A549 treated with dexamethasone at 1 μM for 4 hours (cell line): ENCODE results near the gene APOD. TPM values are rescaled to one million over a fixed set of nuclear protein-coding genes. Genes with fewer than 3 reads are reported as not detected.

Experiments
- total RNA-seq: library from RNA; stranded (reverse); fragments of 200-300 nt; extraction: Qiagen RNA extraction; gene quantifications from 5 replicates; pipeline ENCODE4 v1.2.3, GENCODE V29; 2022

The APOD gene
- total RNA-seq: 1.2 to 2.2 TPM (median 1.6 TPM) in 5 replicates

DNA sequence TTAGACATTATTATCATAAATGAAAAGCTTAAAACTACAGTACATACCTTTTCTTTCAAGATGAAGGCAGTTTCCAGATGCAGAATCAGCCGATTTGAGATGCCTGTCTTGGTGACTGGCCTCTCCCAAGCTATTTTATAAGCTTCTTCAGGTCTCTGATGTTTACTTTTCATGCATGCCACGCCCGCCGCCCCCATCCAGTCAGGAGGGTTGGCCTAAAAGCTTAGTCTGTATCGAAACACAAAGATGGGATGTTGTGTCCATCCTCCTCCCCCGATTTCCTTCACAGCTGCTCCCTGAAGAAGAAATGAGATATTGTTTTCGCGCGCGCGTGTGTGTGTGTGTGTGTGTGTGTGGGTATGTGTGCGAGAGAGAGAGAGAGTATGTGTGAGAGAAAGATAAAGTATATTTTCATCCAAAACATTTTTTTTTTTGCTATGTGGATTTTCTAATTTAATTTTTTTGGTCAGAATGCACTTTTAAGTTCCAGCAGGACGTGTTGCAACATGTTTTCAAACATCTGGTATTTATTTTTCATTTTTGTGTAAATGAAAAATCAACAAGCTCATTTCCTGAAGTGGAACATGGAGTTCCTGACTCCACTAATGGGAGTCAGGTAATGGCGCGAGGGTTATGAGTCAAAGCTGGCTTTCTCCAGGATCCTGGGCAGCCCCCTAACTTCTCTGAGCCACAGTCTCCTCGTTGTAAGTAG, at the start of gene APOD:
APOD (minus strand) TSS at position 110 of the 712 bp plus-strand sequence. CDS start 4,479 bp downstream, outside the sequence.

GRCh38 chr3:195542698-195543499, 40.8 kb downstream of the APOD start, which contains the start of gene PPP1R2:
Gene PPP1R2 (minus strand): TSS chr3:195543325. CDS start chr3:195543025, 300 bp downstream.

Other genes starting within 250 kb of the APOD start
- gene ACAP2, start 140.9 kb downstream of the APOD start, total RNA-seq: 5.8 to 10.6 TPM (median 9.2 TPM) in 5 replicates
- gene PPP1R2, start 40.6 kb downstream of the APOD start, total RNA-seq: 11.0 to 18.7 TPM (median 18.6 TPM) in 5 replicates
- 0.08 to 1.2 TPM (median 0.74 TPM) in 5 replicates for gene MUC20, start 137.0 kb upstream of the APOD start, total RNA-seq
- 0.02 to 0.08 TPM (median 0.05 TPM) in 4 of 5 replicates, not detected in the other for gene MUC4, start 228.0 kb upstream of the APOD start, total RNA-seq